WI38 (cell line): ENCODE results near the gene LSAMP.

ENCODE experiments used
- H3K4me3 ChIP-seq: 2 replicates; pipeline ENCODE4 v1.5.1; 2011; ENCODE audit warnings: low read depth, mild to moderate bottlenecking, control low read depth, low read length
- TF ChIP-seq, protein P1 (sequence below): IDR thresholded peaks from 2 replicates; pipeline ENCODE4 v1.5.1; 2012; ENCODE audit warnings: low read depth, mild to moderate bottlenecking, control low read depth, low read length

LSAMP gene

GRCh38 chr3:116028157-116028556 is 417.1 kb downstream of the LSAMP start:
- no peak overlapping the region for H3K4me3 ChIP-seq

DNA sequence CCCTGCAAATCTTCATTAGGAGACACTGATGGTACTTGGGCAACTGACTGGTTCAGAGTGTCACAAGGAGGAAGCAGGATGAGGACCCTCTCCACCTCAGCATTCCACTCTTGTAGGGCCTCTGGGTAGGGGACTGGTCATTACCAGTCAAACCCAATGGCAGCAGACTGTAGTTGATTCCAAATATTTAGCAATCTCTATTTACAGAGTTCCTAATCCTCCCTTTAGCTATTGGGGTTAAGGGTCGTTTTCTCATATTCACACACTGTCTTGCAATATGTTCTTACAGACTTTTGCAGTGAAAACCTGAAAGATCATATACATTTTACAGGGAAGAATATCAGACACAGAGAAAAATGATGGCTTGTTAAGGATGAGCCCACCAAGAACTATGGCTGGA is 424.3 kb downstream of the LSAMP start:
- H3K4me3 ChIP-seq, result no peak overlapping the region
- TF ChIP-seq, protein P1, sequence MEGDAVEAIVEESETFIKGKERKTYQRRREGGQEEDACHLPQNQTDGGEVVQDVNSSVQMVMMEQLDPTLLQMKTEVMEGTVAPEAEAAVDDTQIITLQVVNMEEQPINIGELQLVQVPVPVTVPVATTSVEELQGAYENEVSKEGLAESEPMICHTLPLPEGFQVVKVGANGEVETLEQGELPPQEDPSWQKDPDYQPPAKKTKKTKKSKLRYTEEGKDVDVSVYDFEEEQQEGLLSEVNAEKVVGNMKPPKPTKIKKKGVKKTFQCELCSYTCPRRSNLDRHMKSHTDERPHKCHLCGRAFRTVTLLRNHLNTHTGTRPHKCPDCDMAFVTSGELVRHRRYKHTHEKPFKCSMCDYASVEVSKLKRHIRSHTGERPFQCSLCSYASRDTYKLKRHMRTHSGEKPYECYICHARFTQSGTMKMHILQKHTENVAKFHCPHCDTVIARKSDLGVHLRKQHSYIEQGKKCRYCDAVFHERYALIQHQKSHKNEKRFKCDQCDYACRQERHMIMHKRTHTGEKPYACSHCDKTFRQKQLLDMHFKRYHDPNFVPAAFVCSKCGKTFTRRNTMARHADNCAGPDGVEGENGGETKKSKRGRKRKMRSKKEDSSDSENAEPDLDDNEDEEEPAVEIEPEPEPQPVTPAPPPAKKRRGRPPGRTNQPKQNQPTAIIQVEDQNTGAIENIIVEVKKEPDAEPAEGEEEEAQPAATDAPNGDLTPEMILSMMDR, result no peak

More at GRCh38 chr3:116028157-116028556, 417.1 kb downstream of the LSAMP start:
- TF ChIP-seq, protein P1, result no peak

DNA sequence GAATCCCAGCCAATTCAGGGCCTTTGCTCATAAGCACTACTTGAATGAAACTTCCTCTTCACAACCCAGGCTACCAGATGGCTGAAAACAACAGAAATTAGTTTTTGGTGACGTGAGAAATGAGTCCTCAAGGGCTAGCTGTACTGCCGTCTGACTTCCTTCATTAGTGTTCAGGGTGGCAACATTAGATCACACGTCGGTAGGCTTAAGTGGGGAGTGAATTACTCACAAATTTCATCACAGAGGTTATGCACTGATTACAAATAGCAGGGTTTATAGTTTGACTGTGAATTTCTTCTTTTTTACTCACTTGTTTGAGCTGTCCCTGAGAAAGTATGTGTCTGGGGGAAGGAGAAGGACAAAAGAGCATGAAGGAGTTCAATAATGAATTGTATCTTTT is 424.8 kb downstream of the LSAMP start:
- no peak overlapping the region for H3K4me3 ChIP-seq
- TF ChIP-seq, protein P1, result no peak

DNA sequence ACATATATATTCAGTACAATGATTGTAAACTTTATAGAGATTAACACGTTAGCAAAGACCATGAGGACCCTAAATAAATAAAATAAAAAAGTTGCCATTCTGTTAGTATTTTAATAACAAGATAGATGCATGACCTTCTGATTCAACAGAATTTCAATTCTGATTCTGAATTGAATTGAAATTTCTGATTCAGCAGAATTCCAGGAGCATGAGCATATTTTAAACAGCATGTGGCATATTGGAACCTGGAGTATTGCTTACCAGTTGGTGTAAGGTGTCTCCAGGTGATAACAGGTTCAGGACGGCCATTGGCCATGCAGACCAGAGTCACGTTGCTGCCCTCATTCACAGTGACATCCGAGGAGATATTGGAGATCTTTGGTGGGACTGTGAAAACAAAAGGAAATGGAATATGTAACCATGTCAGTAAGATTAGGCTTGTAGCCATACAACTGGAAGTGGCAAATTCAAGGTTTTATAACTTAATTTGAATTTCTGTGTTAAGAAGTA is 426.0 kb downstream of the LSAMP start:
- TF ChIP-seq, protein P1, result no peak
- no peak overlapping the region for H3K4me3 ChIP-seq

GRCh38 chr3:116018646-116019045 is 426.6 kb downstream of the LSAMP start:
- no peak overlapping the region for H3K4me3 ChIP-seq
- TF ChIP-seq, protein P1, result no peak

- TF ChIP-seq, protein P1, result no peak
- no peak overlapping the region for H3K4me3 ChIP-seq
Observed at GRCh38 chr3:116015931-116016330, 429.4 kb downstream of the LSAMP start.

GRCh38 chr3:116007000-116007399 is 438.3 kb downstream of the LSAMP start:
- TF ChIP-seq, protein P1, result no peak
- no peak overlapping the region for H3K4me3 ChIP-seq
